ENCODE measurements around the gene POLR1G.

DNA sequence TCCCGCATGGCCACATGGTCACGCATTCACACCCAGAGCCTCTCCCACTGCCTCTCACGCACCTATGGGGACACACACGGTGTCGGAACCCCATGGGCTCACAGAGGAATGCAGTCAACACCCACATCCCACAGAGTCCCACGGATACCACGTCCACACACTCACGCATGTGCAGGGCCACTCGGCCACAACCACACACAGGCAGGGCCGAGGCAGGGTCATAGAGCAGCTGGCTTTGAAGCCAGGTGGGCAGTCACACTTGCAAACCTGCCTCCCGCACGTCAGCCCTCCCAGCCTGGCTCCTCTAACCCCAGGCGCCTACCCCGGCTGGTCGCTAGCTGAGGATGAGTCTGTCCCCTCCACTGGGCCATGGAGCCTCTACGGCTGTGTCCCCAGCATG, 44.2 kb upstream of the POLR1G start:
- TF ChIP-seq POLR2AphosphoS5 (IDR thresholded peaks at IDR 0.05; ENCODE audit: low read depth, low read length), result no peak
- TF ChIP-seq POLR2A (IDR thresholded peaks at IDR 0.05; ENCODE audit: low read depth, low read length), result no peak
